HG02840 (cell line): Measurements from ENCODE around the gene SH2D6.
"Not testable (repeated sequence)": the region's sequence is repeated elsewhere in the genome, so short reads cannot be mapped to it uniquely, and the experiment has no call there.

ENCODE experiments used
- ATAC-seq: cut with Tn5 transposase; IDR thresholded peaks from one replicate; pipeline ENCODE4 v1.9.1; 2021; ENCODE audit warnings: mild to moderate bottlenecking, moderate library complexity, moderate number of reproducible peaks; ENCODE audit not compliant: unreplicated experiment, low FRiP score

SH2D6 gene

DNA sequence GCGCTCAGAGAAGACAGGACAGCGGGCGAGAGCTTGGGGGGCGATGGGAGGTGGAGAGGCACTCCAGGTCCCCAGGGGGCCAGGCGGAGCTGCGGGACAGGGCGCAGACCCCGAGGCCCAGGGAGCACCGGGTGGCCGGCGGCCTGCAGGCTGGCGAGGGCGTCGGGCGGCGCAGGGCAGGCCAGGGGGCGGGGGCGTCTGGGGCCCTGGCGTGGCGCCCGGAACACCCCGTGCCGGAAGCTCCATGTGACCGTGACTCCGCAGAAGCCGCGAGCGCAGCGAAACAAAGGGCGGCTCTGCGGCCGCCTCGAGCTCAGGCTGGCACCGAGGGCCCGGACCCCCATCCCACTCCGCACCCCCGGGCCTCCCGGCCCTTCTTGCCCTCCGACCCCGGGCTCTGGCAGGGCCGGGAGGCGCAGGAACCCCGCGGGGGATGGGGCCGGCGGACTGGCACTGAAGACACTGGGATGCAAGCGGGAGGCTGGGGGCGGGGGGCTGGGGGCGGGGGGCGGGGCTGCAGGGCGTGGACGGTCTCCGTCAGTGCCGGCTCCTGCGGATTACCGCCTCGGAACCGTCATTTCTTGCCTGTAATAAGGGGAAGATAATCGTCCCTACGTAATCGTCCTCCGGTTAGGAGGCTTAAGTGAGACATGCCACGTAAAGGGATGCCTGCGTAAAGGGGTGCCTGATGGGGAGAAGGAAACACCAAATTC is 19.1 kb downstream of the SH2D6 start:
- peak; percentile 64 for ATAC-seq

DNA sequence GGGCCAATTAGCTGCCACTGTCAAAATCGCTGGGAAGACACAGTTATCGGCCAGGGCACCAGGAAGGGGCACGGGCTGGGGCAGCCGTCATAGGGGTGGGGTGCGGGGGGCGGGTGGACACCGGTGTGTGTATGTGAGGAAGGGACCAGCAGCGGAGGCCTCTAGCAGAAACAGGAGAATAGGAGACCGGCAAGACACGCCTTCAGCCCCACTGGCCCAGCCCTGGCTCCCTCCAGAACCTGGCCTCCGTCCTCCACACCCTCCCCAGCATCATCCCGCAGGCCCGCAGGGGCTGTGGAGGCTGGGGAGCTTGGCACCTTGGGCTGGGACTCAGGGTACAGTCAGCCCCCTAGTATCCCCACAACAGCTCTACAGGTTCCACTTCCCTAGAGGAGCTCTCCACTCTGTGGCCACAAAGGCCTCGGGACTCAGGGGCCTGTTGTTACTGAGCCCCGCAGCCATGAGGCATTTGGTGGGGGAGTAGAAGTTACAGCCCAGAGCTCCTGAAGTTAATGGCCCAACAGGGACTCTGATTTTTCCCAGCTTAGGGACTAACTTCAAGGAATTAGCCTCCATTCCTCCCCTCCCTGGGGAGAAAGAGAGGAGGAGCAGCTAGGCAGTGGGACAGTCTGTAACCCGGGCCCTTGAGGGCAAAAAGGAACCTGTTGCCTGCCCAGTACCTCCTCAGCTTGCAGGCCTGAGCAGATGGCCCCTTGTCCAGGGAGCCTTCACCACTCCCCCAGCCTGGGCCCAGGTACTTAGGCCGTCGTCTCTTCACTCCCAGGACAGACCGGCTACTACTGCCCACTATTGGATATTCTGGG is 19.9 kb downstream of the SH2D6 start:
- no peak for ATAC-seq

DNA sequence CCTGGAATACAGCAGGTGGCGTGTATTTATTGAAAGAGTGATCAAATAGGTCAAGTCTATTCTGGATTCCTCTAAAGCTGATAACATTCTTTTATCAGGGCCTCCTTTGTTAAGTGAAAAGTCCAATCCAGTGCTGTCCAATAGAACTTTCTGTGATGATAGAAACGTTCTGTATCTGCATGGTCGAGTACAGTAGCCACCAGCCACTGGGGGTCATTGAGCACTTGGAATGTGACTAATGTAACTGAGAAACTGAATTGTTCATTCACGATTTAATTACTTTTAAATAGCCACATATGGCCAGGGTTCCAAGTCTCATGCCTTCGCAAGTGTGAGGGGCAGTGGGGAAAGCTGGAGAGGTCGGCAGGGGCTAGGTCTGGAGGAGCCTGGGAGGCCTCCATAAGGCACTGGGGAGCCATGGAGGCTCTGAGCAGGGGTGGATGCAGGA is 20.5 kb downstream of the SH2D6 start:
- no peak for ATAC-seq

DNA sequence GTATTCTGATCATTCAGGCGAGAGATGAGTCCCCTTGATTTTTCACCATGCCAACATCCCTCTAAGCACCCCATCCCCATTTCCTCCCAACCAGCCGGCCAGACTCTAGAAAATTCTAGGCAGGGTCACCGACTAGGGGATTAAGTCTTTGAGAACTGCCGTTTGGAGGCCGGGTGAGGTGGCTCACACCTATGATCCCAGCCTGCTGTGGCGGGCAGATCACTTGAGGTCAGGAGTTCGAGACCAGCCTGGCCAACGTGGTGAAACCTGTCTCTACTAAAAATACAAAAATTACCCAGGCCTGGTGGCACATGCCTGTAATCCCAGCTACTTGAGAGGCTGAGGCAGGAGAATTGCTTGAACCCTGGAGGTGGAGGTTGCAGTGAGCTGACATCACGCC is 21.1 kb downstream of the SH2D6 start:
- not testable (repeated sequence) for ATAC-seq

DNA sequence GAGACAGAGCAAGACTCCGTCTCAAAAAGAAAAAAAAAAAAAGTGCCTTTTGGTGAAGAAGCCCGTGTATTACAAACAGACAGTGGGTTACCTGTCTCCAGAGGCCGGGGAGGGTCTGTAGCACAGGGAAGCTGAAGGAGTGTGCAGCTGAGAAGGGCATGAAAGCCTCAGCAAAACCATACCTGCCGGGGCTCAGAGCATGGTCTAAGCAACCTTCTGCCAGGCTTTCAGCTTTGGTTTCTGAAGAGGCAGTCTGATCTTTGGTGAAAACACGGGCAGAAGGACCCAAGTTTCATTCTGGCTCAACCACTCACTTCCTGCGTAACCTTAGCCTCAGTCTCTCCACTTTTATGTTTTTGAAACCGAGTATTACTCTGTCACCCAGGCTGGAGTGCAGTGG is 21.5 kb downstream of the SH2D6 start:
- ATAC-seq = no peak

DNA sequence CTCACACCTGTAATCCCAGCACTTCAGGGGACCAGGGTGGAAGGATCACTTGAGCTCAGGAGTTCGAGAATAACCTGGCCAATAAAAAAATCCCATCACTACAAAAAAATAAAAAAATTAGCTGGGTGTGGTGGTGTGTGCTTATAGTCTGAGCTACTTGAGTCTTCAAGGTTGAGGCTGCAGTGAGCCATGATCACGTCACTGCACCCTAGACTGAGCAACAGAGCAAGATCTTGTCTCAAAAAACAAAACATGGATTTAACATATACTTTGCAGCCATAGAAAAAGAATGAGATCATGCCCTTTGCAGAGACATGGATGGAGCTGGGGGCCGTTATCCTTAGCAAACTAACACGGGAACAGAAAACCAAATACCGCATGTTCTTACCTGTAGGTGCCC is 22.2 kb downstream of the SH2D6 start:
- ATAC-seq = no peak

DNA sequence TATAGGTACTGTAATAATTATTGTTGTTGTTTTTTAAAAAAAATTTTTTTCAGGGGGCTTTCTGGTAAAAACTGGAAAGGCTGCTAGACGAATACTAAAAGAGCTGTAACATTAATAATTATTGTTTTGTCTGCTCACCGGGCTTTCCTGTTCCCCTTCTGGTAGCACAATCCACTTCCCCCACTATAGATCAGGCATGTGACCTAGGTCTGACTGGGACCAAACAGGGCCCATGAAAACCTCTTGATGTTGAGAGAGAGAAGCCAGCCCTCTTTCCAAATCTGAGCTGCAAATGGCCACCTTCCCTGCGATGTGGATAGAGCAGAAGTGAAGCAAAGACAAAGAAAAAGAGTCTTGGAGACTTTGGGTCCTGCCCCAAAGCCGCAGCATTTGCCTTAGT is 23.4 kb downstream of the SH2D6 start:
- ATAC-seq = no peak

DNA sequence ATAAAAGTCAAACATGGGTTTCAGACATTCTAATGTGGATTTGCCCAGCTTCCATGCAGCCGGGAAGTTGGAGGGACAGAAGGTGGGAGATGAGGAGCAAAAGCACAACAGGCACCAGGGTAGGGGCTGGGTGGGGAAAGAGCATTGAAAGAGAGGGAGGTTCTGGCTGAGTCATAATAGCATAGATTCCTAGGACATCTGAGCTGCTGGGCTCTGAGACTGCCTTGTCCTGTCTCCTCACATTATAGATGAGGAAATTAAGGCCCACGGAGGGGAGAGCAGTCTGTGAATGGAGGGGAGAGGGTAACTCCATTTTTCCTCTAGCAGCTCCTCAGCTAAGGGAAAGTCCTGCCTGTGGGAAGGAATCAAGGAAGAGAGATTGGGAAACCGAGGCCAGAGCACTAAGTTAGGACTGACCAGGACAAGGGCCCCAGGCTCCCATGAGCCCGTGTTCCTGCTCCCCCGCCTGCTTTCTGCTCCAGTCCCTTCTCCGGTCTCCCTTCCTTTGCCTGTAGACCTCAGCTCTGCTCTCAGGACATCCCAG is 26.2 kb downstream of the SH2D6 start:
- no peak for ATAC-seq

DNA sequence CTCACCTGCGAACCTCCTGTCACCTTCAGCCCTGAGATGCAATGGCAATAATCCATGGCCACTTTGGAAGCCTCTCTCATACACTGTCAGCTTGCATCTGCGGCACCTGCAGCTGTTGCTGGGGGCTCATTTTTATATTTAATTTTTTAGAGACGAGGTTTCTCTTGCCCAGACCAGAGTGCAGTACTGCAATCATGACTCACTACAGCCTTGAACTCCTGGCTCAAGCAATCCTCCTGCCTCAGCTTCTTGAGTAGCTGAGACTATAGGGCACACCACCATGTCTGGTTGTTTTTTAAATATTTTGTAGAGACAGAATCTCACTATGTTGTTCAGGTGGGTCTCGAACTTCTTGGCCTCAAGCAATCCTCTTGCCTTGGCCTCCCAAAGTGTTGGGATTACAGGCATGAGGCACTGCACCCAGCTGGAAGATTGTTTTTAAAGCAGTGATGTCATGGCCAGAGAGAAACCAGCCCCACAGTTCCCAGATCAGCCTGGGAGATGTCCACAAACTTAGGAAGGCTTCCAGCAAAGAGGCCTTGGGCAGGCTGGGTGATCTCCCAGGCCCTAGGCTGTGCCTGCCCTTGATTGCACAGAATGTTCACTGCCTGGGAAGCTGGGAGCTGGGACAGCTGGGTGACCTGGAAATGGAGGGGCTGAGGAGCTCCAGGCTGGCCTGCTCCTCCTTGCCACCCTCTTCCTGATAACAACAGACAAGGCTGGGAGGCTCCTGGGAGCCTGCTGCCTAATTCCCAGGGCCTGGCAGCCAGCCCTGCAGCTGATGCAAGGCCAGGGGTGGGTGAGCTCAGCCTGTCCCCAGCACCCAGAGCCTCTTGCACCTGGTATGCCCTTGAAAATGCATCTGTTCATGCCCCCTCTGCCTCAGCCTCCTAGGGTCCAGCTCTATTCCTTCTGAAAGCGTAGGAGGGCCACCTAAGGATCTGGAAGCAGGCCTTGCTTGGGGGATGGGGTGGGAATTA is 27.1 kb downstream of the SH2D6 start:
- ATAC-seq = no peak

DNA sequence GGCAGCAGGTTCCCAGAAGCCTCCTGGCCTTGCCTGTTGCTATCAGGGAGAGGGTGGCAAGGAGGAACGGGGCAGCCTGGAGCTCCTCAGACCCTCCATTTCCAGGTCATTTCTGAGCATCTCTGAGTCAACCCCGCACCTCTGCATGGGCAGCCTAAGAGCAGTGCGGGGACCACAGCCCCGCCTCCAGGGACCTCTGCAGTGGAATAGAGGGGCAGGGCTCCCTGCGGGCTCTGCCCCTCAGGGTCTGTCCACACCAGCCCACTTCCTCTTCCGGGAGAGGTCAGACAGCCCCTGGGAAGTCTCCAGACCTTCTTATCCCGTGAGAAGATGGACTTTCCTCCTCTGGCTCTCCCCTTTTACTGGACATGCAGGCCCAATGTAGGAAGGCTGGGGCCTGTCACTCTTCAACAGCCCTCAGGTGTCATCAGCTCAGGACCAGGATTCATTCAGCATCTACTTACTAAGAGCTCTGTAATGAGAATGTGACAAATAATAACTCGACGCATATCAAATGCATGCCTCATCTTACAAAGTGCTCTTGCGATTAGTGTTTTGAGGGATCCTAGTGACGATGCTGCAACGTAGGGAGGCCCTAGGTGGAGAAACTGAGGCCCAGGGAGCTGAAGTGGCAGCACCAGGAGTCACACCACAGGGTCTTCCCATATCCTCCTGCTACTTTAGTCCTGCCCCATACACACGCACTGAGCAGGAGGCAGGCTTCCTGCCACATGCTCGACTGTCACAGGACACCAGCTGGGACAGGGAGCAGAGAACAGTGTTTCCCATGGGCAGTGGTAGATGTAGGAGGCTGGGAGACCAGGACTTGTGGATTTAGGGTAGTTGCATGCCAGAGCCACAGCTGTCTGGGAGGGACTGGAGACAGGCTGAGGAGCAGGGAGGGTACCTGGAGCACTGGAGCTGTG is 28.0 kb downstream of the SH2D6 start:
- ATAC-seq = no peak

DNA sequence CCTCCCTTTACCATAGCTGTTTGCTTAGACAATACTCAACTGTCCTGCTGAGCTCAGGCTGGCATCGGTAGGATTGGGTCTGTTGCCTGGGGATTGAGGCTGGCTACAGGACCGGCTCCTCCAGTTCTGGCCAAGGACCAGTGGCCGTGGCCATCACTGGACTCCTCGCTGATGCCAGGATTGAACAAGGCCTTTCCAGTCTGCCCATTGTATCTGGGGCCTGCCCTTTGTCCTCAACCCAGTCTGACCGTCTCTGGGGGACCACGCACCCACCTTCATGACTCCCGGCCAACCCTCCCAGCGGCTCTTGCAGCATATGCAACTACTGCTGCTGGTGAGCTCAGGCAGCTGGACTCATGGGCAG is 28.7 kb downstream of the SH2D6 start:
- no peak for ATAC-seq

DNA sequence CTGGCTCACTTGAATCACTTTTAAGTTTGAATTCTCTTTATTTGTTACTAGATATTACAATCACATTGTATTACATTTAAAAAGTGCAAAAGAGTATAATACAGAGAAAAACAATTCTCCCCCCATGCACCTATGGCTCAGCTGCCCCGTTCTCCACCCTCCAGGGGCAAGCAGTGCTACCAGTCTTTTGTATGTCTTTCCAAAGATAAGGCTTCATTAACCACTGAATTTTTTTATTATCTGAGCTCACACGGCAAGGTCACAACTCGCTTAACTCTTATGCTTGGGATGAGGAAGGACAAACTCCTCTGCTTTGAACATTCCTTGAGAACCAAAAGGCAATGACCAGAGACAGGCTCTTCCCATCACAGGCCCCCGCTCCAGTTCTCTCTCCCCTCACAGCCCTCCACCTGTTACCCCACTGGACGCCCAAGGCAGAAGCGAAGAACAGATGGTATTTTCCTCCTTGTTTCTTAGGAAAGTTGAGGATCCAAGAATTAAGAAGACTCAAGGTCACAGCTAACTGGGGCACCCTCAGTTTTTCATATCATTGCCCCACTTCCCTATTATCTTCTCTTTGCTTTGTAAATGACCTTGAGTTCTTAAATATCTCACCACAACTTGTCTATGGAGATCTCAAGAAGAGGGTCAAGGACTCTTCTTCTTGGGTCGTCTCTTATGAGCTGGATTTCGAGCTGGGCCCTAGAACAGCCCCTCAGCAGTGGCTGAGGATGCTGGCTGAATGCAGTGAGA is 30.1 kb downstream of the SH2D6 start:
- no peak for ATAC-seq

DNA sequence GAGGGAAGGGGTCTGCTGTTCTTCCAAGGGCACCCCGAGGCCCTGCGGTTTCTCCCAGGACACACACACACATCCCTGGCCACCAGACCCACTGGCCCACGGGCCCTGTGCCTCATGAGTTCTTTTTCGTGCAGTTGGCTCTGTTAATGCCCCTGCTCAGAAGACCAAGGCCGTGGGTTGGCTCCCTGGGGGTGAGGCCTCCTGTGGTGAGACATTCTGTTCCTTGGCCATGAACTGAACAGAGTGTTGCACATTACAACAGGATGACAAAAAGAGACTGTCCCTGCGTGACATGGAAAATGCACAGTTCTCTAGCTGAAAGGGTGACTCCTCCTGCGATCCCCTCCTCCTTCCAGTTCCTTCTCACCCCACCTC is 30.7 kb downstream of the SH2D6 start:
- ATAC-seq = no peak

DNA sequence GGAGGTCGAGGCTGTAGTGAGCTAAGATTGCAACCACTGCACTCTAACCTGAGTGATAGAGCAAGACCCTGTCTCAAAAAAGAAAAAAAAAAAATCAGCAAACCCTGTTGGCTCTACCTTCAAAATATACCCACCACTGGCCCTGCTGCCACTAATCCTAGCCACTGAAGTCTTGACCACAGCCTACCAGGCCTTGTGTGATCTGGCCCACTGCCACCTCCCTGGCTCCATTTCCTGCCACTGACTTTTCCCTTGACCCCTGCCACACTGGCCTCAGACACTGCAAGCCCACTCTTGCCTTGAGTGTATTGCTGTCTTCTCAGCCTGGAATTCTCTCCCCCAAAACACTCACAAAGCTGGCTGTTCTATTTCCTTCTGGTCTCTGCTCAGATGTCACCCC is 33.7 kb downstream of the SH2D6 start:
- no peak for ATAC-seq

DNA sequence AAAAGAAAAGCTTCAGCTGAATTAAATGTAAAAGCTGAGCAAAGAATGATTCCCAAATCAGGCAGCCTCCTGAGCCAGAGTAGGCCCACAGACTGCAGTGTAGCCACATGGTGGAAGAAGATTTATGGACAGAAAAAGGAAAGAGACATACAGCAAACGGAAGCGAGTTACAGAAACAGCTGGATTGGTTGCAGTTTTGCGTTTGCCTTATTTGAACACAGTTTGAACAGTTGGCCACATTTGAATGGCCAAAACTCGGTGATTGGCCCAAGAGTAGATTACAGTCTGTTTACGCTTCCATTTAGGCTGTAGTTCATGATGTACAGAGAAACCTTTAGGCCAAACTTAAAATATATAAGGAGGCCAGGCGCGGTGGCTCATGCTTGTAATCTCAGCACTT is 35.1 kb downstream of the SH2D6 start:
- ATAC-seq = no peak

DNA sequence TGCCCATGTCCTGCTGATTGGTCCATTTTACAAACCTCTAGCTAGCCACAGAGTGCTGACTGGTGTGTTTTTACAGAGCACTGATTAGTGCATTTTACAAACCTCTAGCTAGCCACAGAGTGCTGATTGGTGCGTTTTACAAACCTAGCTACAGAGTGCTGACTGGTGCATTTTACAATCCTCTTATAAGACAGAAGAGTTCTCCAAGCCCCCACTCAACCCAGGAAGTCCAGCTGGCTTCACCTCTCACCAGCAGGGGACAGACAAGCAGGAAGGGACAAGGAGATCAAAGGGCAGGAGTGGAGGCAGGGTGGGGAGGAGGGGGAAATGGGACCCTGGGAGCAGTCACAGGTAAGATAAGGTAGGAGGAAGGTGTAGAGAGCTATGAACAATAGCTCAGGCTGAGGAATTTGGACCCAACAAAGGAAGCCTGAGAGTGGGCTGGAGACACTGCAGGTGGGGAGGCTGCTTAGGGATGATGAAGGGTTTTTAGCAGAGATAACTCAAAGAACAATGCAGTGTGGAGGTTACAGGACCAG is 37.1 kb downstream of the SH2D6 start:
- ATAC-seq = no peak

DNA sequence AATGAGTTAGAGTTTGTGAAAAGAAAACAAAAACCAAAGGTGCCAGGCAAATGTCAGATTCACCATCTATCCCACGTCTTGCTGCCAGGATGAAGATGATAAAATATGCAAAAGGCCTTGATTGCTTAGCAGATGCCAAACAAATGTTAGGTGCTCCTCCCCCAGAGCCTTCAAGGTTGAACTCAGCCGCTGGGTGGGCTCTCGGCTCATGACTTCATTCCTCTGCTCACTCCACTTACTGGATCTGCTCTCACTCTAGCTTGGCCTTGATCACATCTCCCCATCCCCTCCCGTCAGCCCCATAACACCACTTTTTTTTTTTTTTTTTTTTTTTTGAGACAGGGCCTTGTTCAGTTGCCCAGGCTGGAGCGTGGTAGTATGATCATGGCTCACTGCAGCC is 38.5 kb downstream of the SH2D6 start:
- ATAC-seq = no peak

DNA sequence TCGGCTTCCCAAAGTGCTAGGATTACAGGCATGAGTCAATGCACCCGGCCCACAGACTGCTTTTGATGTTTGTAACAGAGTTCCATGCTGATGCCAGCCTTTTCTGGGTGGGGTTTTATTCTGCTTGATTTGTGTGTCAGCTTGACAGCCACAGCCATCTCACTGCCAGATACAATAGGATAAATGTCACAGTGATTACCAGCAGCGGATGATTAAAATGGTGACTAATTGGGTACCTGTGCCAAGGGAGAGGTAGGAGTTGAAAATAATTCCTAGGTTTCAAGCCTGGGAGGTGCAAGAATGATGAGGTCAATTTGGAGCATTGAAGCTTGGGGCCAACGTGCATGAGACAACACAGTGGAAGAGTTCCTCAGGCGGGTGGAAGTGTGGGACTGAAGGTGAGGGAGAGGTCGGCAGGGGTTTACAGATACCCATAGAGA is 39.4 kb downstream of the SH2D6 start:
- ATAC-seq = no peak
